Bronchial epithelial cell (primary cell): Measurements from ENCODE around the gene NOTCH1. TPM values are rescaled to one million over a fixed set of nuclear protein-coding genes. Genes with fewer than 3 reads are reported as not detected.

Source experiments
- DNase-seq: peaks from one replicate; pipeline ENCODE4 v3.0.0-alpha.2; 2010; ENCODE audit warnings: low read depth
- FAIRE-seq: peaks from 2 replicates; lab custom pipeline; 2011; peaks lifted over from hg19 to GRCh38; lab: Jason Lieb, UNC
- H3K27me3 ChIP-seq: 2 replicates; pipeline ENCODE4 v1.5.1; 2011; ENCODE audit warnings: low read length; ENCODE audit not compliant: control insufficient read depth, insufficient read depth
- H3K36me3 ChIP-seq: 2 replicates; pipeline ENCODE4 v1.5.1; 2011; ENCODE audit warnings: low read length; ENCODE audit not compliant: control insufficient read depth, insufficient read depth
- H3K4me3 ChIP-seq: 2 replicates; pipeline ENCODE4 v1.5.1; 2011; ENCODE audit warnings: mild to moderate bottlenecking, low read depth, low read length, control low read depth
- total RNA-seq: library from RNA; depleted of rRNA; stranded (reverse); fragments of >200 nt; gene quantifications from 2 replicates; pipeline ENCODE4 v1.2.1, GENCODE V29; 2014
- TF ChIP-seq, protein P1 (sequence below): IDR thresholded peaks from 2 replicates; pipeline ENCODE4 v1.5.1; 2011; ENCODE audit warnings: mild to moderate bottlenecking, moderate library complexity, low read length, control low read depth, inconsistent platforms; ENCODE audit not compliant: insufficient read depth, severe bottlenecking

NOTCH1 gene
- total RNA-seq, 1 donor from 2014 or later: 70.0 TPM

DNA sequence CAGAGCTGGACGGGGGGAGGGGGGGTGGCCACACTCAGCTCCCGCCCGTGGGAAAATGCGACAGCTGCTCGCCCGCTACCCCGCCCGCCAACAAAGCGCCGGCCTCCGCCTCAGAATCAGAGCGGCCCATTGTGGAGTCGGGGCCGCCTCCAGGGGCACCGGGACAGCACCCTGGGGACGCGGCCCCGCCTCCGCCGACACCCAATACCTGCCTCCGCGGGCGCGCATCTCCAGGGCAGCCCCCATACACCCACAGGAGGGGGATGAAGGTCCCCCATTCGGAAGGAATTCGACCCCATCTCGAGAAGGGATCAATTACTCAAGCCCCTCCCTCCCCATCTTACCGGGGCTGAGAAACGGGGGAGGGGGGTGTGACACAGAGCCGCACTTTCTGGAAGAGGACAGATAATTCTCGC is 1.3 kb downstream of the NOTCH1 start:
- H3K36me3 ChIP-seq: peaks cover 35% of the 10 kb centered on the region
- no peaks in the 10 kb centered on the region for H3K27me3 ChIP-seq
- peak overlapping the region; percentile 91 for H3K4me3 ChIP-seq
- FAIRE-seq (no peak), DNase-seq (no peak)
- TF ChIP-seq, protein P1, sequence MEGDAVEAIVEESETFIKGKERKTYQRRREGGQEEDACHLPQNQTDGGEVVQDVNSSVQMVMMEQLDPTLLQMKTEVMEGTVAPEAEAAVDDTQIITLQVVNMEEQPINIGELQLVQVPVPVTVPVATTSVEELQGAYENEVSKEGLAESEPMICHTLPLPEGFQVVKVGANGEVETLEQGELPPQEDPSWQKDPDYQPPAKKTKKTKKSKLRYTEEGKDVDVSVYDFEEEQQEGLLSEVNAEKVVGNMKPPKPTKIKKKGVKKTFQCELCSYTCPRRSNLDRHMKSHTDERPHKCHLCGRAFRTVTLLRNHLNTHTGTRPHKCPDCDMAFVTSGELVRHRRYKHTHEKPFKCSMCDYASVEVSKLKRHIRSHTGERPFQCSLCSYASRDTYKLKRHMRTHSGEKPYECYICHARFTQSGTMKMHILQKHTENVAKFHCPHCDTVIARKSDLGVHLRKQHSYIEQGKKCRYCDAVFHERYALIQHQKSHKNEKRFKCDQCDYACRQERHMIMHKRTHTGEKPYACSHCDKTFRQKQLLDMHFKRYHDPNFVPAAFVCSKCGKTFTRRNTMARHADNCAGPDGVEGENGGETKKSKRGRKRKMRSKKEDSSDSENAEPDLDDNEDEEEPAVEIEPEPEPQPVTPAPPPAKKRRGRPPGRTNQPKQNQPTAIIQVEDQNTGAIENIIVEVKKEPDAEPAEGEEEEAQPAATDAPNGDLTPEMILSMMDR: no peak

DNA sequence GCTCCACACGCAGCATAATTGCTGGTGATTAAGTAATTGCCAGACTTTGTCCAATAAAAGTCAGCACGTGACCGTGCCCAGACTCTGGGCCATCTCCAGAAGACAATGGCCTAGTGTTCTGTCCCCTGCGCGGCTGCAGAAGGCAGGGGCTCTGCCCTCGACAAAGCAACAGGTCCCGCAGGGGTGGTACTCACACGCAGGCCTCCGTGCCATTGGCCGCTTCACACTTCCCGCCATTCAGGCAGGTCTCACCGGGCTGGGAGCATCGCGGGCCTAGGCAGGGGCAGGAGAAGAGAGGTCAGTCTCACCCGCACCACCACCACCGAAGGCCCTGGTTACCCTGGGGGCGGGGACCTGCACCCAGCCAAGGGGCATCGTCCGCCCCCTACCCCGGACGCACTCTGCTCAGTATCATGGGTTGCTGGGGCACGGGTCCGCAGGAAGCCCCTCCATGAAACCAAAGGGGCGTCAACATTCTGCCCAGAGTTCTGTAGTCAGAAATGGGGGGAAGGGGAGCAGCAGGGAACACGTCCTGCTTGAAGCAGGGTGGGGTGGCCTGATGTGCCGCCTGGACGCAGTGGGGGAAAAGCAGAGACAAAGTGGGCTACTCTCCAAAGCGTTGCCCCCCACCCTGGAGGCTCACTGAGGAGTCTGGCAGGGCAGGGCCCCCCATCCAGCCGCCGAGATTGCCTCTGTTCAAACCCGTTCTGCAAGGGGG is 1.9 kb downstream of the NOTCH1 start:
- Histone ChIP-seq H3K27me3 (no peaks in the 10 kb centered on the region), H3K36me3 (peaks cover 38% of the 10 kb centered on the region), H3K4me3 (peak overlapping the region; percentile 91)
- FAIRE-seq (no peak), DNase-seq (no peak)
- TF ChIP-seq, protein P1: no peak

DNA sequence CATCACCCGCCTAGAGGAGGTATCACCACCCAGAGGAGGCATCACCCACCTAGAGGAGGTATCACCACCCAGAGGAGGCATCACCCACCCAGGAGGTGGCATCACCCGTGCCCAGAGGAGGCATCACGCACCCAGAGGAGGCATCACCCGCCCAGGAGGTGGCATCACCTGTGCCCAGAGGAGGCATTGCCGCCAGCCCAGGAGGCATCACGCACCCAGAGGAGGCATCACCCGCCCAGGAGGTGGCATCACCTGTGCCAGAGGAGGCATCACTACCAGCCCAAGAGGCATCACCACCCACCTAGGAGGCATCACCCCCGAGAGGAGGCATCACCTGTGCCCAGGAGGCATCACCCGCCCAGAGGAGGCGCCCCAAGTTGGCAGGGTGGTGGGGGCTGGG is 2.6 kb downstream of the NOTCH1 start:
- peak; percentile 73 for FAIRE-seq

DNA sequence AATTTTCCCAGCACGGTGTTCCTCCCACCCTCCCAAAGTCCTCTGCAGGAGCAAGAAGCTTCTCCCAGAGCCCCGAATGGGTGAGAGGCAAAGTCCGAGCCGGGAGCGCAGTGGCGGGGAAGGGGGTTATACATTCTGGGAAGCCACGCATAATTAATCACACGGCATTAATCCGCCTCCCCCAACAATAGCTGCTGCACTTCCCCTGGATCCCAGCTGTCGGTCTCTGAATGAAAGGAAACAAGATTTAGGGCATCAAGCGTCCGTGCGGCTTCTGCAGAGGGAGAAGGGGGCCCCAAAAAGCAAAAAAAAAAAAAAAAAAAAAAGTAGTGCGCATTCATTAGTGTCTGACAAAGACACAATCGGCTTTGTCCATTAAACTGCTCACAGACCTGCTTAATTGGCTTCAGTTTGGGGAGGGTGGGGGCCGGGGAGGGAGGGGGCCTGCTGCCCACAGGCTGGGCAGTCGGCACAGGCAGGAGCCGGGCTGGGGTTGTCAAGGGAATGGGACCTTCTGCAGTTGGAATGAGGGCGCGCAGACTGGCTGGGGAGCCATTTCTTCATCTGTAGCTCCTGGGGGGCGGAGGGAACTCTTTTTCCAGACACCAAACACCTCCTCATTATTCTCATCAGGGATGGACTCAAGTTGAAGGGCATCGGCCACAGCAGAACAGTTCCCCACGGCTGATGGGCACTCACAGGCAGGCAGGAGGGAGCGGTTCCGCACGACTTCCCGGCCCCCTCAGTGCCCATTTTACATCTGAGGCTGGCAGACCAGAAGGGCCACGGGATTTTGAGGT is 3.4 kb downstream of the NOTCH1 start:
- FAIRE-seq: no peak
- DNase-seq: no peak
- H3K27me3 ChIP-seq: no peaks in the 10 kb centered on the region
- no peak overlapping the region for H3K4me3 ChIP-seq
- TF ChIP-seq, protein P1: no peak
- H3K36me3 ChIP-seq: peaks cover 46% of the 10 kb centered on the region

More for the DNA sequence above, 2.6 kb downstream of the NOTCH1 start:
- peak overlapping the region; percentile 91 for H3K4me3 ChIP-seq
- peaks cover 44% of the 10 kb centered on the region for H3K36me3 ChIP-seq
- TF ChIP-seq, protein P1: no peak
- H3K27me3 ChIP-seq: no peaks in the 10 kb centered on the region
- DNase-seq: no peak

DNA sequence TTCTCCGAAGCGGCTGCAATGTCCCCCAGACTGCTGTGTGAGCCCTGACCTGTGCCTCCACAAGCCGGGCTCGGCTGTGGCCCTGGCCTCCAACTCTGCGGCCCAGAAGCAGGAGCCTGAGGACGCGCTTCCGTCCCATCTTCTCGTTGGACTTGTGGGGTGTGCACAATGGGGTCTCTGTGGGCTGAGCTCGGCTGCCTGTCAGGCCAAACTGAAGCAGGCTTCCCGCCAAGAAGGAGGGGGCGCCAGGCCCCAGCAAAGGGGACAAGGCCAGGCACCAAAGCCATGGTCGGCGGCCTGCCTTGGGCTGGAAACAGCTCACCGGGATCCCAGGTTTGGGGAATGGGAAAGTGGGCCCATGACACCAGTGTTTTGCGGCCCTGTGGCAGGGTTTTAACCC is 4.1 kb downstream of the NOTCH1 start:
- H3K27me3 ChIP-seq: no peaks in the 10 kb centered on the region
- H3K36me3 ChIP-seq: peaks cover 53% of the 10 kb centered on the region
- FAIRE-seq (no peak), DNase-seq (no peak)
- TF ChIP-seq, protein P1: no peak
- H3K4me3 ChIP-seq: no peak overlapping the region
